ENCODE measurements around the gene EIF2B5.

EIF2B5 gene

GRCh38 chr3:184171562-184171961 lies 36.4 kb downstream of the EIF2B5 start:
- TF ChIP-seq FOXP2 (optimal IDR thresholded peaks at IDR 0.05; ENCODE audit: borderline replicate concordance, extremely low read depth, extremely low read length, insufficient read depth) (no peak), POLR2AphosphoS5 (IDR thresholded peaks at IDR 0.05; ENCODE audit: low read depth, low read length) (no peak), TAF1 (IDR thresholded peaks at IDR 0.05; ENCODE audit: borderline replicate concordance, insufficient read depth, low read length) (no peak), SIN3A (IDR thresholded peaks at IDR 0.05; ENCODE audit: borderline replicate concordance, insufficient read depth, low read length) (no peak)
- TF ChIP-seq, protein P1, sequence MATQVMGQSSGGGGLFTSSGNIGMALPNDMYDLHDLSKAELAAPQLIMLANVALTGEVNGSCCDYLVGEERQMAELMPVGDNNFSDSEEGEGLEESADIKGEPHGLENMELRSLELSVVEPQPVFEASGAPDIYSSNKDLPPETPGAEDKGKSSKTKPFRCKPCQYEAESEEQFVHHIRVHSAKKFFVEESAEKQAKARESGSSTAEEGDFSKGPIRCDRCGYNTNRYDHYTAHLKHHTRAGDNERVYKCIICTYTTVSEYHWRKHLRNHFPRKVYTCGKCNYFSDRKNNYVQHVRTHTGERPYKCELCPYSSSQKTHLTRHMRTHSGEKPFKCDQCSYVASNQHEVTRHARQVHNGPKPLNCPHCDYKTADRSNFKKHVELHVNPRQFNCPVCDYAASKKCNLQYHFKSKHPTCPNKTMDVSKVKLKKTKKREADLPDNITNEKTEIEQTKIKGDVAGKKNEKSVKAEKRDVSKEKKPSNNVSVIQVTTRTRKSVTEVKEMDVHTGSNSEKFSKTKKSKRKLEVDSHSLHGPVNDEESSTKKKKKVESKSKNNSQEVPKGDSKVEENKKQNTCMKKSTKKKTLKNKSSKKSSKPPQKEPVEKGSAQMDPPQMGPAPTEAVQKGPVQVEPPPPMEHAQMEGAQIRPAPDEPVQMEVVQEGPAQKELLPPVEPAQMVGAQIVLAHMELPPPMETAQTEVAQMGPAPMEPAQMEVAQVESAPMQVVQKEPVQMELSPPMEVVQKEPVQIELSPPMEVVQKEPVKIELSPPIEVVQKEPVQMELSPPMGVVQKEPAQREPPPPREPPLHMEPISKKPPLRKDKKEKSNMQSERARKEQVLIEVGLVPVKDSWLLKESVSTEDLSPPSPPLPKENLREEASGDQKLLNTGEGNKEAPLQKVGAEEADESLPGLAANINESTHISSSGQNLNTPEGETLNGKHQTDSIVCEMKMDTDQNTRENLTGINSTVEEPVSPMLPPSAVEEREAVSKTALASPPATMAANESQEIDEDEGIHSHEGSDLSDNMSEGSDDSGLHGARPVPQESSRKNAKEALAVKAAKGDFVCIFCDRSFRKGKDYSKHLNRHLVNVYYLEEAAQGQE (IDR thresholded peaks at IDR 0.05; ENCODE audit: insufficient read depth in 1 of 2, low read depth in 2 of 2, low read length in 2 of 2), result no peak

DNA sequence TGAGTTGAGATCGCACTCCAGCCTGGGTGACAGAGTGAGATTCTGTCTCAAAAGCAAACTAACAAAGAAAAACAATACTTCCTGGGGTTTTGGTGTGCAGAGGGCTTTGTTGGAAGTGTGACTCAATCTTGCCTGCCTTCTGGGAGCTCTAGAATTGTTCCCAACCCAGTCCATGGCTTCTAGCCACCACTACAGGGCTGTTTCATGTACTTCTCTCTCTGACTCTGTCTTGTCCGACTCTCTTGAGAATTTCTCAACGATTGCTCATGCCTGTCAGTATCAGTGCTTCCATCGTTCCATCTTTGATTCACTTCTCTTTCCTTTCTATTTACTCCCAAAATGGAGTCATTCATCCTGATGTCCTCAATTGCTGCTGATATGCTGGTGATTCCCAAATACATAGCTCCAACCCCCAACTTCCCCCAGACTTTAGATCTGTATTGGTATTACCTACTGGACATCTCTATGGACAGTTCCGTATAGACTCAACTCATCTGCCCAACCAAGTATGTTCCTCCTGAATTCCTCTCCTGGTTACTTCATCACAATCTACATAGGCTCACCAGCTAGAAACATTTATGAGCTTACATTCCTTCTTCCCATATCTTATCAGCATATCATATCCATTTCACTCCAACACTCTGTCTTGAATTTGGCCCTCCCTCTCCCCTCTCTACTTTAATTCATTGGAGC lies 37.7 kb downstream of the EIF2B5 start:
- TF ChIP-seq, protein P1 (IDR thresholded peaks at IDR 0.05; ENCODE audit: insufficient read depth in 1 of 2, low read depth in 2 of 2, low read length in 2 of 2), result no peak
- TF ChIP-seq POLR2AphosphoS5 (IDR thresholded peaks at IDR 0.05; ENCODE audit: low read depth, low read length), result no peak
- no peak for TF ChIP-seq TAF1 (IDR thresholded peaks at IDR 0.05; ENCODE audit: borderline replicate concordance, insufficient read depth, low read length)
- TF ChIP-seq SIN3A (IDR thresholded peaks at IDR 0.05; ENCODE audit: borderline replicate concordance, insufficient read depth, low read length), result no peak
- no peak for TF ChIP-seq FOXP2 (optimal IDR thresholded peaks at IDR 0.05; ENCODE audit: borderline replicate concordance, extremely low read depth, extremely low read length, insufficient read depth)

DNA sequence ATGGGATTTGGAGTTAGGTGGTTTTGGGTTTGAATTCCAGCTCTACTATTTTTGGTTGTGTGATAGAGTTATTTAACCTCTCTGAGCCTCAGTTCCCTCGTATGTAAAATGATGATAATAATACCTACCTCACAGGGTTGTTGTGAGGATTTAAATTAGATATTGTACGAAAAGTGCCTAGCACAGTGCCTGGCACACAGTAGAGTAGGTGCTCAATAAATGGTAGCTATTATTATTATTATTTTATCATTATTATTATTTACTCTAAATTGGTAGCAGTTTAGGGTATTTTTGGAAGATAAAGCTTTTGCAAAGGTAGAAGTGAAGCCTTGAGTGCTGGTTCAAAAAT lies 38.2 kb downstream of the EIF2B5 start:
- TF ChIP-seq TAF1 (IDR thresholded peaks at IDR 0.05; ENCODE audit: borderline replicate concordance, insufficient read depth, low read length) (no peak), SIN3A (IDR thresholded peaks at IDR 0.05; ENCODE audit: borderline replicate concordance, insufficient read depth, low read length) (no peak)
- TF ChIP-seq, protein P1 (IDR thresholded peaks at IDR 0.05; ENCODE audit: insufficient read depth in 1 of 2, low read depth in 2 of 2, low read length in 2 of 2), result no peak

DNA sequence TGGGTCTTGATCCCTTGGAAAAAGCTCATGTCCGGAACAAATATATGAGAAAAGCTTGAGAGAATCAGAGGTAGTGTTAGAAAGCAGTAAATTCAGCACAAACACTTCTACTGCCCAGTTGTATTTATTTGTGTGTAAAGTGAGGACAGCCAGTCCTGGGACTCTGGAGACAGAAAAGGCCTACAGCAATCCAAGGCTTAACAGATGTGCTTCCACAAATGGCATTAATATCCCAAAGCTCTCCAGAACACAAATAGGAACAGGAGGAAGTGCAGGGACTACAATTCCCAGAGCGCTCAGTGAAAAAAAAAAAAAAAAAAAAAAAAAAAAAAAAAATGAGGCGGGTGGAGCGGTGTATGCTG lies 39.1 kb downstream of the EIF2B5 start:
- no peak for TF ChIP-seq FOXP2 (optimal IDR thresholded peaks at IDR 0.05; ENCODE audit: borderline replicate concordance, extremely low read depth, extremely low read length, insufficient read depth)
- no peak for TF ChIP-seq POLR2AphosphoS5 (IDR thresholded peaks at IDR 0.05; ENCODE audit: low read depth, low read length)
- no peak for TF ChIP-seq TAF1 (IDR thresholded peaks at IDR 0.05; ENCODE audit: borderline replicate concordance, insufficient read depth, low read length)
- no peak for TF ChIP-seq SIN3A (IDR thresholded peaks at IDR 0.05; ENCODE audit: borderline replicate concordance, insufficient read depth, low read length)
- TF ChIP-seq, protein P1 (IDR thresholded peaks at IDR 0.05; ENCODE audit: insufficient read depth in 1 of 2, low read depth in 2 of 2, low read length in 2 of 2), result no peak; a peak in 1 of 4 replicates

Measured in PFSK-1 (cell line).